Measurements from ENCODE around the gene ZFPM1.
"Not testable (repeated sequence)": the region's sequence is repeated elsewhere in the genome, so short reads cannot be mapped to it uniquely, and the experiment has no call there.

ZFPM1 gene

DNA sequence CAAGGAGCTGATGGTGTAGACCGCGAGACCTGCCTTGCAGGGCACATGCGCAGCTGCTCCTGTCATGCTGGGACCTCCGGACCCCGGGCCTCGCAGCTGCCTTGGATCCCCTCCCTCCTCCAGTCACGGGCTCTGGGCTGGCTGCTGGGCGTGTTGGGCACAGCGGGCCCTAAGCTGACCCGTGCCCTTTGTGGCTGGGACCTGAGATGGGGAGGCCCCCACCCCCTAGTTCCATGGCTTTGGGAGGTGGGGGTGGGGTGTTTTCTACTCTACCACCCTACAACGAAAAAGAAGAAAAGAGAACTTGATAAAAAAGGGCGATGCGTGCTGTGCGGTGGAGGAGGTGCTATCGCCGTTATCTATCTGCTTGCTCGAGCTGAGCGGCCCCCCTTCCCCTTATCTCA, 14.5 kb downstream of the ZFPM1 start:
- DNase-seq: no peak

DNA sequence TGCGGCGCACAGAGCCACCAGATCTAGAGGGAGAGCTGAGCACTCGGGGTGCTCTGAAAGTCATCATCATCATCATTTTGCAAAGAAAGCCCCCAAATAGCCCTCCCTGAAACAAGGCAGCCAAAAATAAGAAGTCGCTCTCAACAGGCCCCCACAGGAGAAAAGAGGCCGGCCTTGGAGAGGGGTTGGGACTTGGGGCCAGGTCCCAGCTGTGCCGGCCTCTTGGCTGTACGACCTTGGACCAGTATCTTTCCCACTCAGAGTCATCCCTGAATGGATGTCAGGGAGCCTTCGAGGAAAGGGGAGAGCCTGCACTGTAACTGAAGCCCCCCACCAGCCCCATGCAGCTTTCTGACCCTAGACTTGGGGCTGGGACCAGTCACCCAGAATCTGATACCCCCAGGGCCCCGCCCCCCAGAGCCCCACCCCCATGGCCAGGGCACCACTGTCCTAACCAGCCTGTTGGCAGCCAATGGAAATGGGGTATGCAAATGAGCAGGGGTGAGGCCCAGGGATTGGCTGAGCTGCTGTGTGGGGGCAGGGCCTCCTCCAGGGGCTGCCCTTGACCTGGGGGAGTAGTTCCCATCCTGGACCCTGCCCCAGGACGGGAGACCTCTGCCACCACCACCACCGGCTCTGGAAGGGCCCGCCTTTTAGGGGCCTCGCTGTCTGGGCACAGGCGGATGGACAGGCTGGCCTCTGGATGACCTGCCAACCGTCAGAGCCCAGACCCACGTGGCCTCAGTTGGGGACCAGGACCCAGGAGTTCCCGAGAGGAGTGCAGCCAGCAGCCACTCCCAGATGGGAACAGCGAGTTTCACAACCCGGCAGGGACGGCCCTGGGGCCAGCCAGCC, 15.4 kb downstream of the ZFPM1 start:
- DNase-seq: no peak

DNA sequence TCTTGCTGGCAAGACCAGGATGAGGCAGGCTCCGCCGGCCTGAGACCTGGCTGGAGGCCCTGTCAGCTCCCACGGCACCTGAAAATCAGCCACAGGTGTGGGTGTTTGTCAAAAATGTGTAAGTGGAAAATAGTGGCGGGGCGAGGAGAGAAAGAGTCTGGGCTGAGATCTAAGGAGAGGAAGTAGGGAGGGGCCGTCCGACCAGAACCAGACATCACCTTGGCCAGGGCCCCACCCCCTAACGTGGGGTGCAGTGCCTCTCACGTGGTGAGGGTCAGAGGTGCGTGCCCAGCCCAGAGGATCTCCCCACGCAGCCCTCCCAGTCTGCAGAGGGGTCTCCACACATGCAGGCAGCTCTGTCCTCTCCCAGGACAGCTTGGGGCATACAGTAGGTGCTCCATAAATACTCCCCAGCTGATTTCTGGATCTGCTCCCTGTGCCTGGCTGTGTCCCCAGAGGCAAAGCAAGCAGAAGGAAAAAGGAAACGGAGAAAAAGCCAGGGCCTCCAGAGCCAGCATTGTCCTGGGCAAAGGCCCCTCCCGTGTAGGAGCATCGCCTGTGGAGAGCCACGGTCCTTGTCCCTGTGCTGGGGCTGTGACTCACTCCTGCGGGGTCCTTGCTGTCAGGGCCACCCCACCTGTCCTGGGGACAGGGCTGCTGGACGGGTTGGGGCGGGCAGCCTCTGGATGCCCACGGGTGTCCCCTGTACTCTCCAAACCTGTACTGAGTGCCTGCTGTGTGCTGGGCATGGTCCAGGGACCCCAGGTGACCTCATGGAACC, 16.7 kb downstream of the ZFPM1 start:
- no peak for DNase-seq

DNA sequence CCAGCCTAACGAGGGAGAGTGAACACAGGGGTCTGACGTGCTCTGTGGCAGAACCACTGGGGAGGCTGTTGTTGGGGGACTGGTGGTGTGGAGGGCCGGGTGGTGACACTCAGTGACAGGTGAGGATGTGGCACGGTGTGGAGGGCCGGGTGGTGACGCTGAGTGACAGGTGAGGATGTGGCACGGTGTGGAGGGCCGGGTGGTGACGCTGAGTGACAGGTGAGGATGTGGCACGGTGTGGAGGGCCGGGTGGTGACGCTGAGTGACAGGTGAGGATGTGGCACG, 17.3 kb downstream of the ZFPM1 start:
- DNase-seq: not testable (repeated sequence)

DNA sequence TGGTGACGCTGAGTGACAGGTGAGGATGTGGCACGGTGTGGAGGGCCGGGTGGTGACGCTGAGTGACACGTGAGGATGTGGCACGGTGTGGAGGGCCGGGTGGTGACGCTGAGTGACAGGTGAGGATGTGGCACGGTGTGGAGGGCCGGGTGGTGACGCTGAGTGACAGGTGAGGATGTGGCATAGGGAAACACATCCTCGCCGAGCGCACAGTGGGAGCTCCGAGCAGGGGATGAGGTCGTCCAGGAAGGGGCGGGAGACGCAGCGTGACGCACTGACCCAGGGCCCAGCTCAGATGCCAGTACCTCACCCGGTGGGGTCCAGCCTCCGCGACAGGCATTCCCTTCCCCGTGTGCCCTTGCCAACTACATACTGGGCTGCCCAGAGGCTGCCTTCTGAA, 17.6 kb downstream of the ZFPM1 start:
- DNase-seq: not testable (repeated sequence)

DNA sequence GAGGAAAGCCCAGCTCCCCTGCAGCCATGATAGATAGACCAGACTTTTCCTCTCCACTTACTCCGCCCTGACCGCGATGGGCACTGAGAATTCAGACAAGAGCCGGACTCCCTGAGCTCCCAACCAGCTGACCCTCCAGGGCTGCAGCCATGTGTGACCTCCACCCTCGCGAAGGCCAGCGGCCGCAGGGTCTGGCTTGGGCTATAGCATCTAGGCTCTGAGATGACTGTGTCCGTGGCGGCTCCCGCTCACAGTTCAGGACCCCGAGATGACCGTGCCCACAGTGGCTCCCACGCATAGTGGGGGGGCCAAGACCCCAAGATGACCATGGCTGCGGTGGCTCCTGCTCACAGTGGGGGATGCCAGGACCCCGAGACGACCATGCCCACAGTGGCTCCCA, 18.0 kb downstream of the ZFPM1 start:
- DNase-seq: no peak

DNA sequence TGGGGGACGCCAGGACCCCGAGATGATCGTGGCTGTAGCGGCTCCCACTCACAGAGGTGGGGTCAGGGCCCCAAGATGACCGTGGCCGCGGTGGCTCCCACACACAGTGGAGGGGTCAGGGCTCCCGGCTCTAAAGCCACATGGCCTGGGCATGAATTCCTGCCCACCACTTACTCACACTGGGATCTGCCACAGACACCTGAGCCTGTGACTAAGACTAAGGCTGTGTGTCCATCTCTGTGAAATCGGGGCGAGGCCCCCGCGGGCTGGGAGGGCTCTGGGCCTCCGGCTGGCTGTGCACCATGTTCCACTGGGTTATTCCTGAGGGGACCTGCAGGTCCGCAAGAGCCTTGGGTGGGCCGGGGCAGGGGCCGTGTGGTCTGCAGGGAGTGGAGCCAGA, 18.5 kb downstream of the ZFPM1 start:
- DNase-seq: no peak

DNA sequence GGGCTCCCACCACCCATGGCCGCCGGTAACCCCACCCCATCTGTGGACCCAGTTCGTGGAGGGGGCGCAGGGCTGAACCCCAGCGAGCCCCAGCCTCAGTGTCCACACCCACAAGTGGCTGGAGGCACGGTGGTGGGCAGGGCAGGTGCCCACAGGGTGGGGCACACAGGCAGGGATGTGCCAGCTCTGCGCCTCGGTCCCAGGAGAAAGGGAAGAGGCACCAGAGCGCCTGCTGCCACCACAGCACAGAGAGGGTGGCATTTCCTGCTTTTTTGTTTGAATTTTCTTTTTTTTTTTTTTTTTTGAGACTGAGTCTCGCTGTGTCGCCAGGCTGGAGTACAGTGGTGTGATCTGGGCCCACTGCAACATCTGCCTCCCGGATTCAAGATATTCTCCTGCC, 19.0 kb downstream of the ZFPM1 start:
- no peak for DNase-seq

DNA sequence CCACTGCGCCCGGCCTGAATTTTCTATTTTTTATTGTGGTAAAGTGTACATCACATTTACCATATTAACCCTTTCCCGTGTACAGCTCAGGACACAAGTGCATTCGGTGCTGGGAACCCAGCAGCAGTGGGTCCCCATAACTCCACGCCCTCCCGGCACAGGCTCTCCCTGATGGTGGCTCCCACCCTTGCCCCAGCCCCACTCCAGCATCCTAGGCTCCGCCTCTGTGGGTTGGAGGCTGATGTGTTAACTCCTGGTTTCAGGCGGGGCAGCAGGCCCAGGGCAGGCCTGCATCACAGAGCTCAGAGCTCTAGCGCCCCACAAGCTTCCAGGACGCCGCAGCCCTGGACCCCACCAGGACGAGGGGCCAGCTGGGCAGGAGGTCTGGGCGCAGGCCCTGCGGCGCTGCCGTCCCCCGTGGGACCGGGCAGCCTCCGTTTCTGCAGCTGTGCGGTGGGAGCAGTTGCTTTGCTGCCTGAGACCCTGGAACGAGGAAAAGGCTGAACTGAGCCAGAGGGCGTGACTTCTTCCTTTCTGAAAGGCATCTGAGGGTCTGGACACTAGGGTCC, 19.6 kb downstream of the ZFPM1 start:
- no peak for DNase-seq

DNA sequence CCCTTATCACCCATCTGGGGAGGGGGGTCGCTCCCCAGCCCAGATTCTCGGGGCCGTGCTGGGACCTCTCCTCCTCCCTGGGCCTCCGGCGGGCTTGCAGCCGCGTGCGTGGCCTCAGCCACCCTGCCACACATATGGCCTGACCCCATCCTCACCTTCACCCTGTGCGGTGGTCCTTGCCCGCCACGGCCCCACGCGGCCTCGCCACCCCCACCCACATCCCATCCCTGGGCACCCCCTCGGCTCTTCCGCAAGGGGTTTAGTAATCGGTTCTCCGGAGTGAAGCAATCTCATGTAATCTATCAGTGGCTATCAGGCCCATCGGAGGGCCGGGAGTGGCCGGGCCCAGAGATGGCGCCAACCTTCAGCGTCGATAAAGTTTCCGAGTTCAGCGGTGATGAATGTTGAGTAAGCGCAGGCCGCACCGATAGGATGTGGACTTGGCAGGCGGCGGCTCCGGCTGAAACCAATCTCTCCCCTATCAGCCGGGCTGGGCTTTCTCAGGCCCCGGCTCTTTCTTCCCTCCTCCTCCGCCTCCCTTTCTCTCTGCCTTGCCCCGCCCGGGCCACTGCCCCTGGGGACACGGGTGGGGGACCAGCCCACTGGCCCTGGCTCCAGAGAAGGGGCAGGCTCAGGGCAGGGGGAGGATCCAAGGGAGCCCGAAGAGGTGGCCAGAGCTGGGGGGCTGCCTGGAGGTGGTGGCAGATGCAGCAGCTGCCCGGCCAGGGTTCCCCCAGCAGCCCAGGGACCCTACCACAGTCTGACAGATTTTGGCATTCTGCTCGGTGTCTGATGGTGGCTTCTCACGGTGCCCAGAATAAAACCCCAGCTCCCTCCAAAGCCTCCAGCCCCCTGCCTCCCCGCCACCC, 20.8 kb downstream of the ZFPM1 start:
- DNase-seq: no peak

DNA sequence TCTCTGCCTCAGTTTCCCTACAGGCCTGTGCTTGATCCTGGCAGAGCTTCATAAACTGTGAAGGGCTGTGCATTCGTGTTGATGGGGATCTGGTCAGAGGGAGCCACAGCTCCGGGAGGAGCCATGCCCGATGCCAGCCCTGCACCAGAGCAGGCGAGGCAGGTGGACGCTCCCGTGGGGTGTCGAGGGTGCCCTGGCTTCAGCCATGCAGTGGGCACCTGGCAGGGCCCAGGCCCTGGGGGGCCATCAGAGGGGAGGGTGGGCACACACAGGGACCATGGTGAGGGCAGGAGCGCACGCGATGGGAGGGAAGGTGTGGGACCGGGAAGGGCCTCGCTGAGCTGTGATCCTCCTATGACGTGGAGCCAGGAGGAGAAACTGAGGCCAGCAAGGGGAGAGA, 22.0 kb downstream of the ZFPM1 start:
- no peak for DNase-seq

DNA sequence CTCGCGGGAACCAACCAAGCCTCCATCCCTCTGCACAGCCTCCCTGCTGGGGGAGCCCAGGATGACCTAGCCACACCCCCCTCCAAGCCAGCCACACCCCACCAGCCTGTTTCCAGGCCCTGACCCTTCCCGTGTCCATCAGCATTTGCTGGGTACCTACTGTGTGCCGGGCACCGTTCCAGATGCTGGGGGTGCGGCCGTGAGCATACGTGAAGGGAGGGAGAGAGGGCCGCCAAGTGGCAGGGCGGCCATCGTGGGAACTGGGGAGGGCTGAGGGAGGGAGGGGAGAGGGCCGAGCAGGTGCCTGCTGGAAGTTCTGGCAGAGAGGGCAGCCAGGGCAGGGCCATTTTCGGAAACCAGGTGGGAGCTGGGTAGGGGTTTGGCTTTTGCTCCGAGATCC, 23.1 kb downstream of the ZFPM1 start:
- no peak for DNase-seq

DNA sequence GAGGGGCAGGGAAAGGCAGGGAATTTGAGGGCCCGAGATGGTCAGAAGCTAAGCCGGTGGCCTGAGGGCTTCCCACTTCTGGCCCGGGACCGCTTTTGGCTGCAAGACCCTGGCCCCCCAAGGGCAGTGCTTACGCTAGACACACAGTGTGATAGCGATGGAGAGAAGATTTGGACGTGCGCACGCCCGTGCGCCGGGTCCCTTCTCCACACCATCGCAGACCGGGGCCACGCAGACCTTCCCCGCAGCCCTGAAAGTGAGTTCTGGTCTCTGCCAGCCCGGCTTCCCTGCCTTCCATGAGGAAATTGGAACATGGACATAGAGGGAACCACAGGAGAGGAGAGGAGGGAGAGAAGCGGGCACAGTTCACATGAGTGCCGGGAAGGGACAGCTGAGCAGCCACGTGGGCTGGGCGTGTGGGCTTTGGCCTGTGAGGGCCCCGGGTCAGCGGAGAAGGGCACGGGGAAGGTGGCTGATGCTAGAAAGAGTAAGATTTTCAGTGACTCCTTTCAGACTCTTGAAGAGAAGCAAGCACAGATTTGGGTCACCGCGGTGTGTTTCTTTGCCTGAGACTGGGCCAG, 23.8 kb downstream of the ZFPM1 start:
- no peak for DNase-seq

DNA sequence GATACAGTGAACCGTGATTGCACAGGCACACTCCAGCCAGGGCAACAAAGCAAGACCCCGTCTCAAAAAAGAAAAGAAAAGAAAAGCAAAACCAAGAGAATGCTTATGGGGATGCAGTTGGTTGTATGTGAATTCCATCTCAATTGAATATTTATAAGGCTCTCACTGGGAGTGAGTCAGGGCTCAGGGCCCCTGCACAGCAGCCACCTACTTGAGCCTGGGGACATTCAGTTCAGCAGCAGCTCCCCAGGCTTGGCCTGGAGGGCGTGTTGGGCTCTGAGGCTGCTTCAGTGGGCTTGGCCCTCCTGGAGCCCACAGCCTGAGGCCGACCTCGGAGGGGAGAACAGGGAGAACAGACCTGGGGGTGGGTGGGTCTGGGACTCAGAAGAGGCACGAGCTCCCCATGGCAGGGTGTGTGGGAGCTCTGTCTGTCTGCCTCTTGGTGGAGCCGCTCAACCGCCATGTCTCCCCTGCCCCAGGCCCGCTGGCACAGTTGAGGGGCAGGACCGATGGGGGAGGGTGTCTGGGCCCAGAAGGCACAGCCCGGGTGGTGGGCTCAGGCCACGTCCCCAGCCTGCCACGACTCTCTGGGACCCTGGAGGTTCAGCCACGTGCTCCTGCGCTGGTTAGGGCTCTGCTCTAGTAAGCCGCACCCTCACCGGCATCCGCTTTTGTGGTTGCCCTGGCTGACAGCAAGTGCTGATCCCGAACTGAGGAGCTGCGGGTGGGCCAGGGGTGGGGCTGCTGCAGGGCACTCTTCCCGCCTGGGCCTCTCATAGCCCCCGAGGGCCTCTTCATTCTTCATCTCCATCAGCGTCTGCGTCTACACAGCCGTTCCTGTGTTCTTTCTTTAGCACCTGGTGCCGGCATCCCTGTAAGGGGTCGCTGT, 24.8 kb downstream of the ZFPM1 start:
- no peak for DNase-seq

DNA sequence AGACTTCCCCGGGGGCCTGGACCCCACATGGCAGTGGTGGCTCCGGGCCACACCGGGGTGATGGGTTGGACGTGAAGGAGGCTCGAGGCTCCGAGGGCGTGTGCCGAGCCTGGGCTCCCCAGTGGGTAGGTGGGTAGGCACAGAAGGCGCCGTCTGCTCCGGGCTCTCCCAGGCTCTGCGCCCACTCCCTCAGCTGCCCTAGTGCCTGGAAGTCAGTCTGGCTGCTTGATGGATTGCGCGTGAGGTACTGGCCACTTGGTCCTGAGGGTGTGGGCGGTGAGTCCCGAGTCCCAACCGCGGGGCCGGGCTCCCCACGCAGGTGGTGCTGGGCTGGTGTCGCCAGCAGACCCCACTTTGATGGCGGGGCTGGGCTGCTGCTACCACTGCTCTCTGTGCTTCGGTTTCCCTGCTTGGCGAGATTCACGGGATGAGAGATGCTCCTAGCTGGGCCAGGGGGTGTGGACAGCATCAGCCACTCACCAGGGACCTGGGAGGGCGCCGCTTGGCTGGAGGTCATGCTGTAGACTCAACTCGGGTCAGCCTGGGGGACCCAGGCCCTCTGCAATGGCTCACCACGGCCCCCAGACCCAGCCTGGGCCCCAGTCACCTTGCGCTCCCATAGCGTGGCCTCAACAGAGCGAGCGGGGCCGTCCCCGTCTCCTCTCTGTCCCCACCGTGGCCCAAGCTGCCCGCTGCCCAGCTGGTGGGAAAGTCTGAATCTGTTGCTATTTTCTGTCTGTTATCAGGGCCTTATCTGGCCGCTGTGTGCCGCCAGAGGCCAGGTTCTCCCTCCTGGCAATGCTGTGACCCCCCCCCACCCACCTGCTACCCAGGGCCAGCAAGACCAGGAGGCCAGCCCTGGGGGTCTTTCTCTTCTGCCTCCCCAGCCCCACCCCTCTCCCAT, 26.1 kb downstream of the ZFPM1 start:
- no peak for DNase-seq

DNA sequence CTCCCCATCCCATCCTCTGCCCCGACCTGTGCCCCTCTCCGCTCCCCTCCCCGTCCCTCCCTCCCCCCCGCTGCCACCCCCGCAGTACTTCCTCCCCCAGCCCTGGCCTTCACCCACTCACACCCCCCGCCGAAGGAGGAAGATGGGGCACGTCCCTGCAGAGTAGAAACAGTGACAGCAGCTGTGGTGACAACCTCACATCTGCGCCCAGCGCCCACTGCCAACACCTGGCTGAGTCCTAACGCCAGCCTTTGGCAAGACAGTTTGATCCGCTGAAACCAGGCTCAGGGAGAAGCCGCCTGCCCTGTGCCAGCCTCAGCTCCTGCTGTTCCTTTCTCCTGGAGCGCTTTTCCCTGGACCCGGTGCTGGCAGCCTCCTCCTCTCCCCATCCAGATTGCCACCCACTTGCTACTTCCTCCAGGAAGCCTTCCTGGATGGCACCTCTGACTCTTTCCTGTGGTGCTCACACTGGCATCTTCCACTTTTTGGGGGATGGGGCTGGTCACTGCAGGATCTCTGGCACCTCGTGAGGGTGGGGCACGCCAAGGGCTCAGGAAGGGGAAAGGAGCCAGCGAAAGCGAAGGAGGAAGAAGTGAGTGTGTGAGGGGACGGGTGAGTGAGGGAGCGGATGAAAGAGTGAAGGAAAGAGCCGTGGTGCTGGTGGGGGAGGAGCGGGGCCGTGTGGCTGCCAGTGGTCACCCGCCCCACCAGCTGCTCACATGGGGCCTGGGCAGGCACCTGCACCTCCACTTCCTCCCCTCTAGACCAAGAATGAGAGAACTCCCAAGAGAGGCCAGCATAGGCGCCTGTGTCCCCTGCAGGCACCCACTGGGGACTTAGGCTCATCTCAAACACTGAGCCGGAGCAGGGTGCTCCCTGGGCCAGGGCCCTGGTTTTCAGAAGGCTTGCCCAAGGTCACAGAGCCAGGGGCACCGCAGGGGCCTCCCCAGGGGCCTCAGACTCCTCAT, 27.0 kb downstream of the ZFPM1 start:
- no peak for DNase-seq

DNA sequence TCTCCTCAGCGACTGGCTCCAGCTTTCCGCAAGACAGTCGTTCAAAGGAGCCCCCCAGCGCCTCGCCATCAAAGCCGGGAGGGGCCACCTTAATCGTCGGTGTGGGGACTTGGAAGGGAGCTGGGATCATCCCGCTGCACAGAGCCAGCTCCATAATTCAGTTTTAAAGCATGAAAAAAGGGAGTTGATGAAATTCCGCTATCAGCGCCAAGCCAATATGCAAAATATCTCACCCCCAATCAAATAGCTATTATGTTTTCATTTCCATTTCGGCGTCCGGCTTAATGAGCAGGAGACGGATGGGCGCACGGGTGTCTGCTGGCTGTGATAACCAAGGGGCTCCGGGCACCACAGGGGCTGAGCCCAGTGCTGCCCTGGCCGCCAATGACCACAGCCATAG, 27.7 kb downstream of the ZFPM1 start:
- no peak for DNase-seq

DNA sequence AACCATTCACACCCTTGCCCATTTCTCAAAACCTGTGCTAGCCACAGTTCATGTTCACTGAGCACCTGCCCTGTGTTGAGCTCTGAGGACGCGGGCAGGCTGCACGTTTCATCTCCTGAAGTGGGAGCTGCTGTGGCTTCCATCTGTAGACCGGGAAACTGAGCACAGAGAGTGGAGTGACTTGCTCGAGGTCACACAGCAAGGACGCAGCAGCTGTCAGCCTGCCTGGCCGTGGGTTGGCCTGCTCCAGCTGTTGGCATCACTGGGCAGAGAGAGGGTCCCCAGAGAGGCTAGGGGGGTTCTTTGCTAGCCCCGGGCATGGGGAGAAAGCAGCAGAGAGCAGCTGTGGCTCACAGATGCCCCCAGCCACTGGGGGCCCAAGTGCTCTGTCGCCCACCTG, 28.8 kb downstream of the ZFPM1 start:
- no peak for DNase-seq

DNA sequence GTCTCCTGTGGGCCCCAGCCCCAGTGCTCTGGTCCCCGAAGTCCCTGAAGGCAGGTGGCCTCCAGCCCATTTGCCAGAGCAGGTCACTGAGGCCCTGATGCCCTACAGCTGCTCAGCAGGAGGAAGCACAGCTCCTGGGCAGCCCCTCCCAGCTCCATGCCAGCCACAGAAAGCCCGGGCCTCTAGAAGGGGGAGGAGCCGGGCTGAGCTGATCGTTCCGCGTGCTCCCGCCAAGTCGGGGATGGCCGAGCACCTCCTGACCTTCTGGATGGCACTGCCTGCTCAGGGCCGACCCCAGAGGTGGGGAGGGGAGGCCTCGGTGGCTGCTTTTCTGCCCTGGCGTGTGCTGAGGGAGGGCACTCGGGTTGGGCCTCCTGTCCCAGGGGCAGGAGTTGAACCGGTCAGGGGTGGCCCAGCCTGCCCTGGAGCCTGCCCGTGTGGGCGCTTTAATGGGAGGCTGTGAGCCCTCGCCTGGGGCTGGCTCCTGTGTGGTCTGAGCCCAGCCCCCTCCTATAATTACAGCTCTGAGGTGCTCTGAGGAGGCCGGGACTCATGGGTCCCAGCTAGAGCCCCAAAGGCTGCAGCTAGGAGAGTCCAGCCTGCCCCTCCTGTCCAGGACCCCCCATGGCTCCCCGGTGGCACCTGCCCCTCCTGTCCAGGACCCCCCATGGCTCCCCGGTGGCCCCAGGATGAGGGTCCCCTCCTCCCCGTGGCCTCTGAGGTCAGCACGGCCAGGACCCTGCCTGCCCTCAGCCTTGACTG, 29.7 kb downstream of the ZFPM1 start:
- no peak for DNase-seq
